SK-N-SH treated with all-trans-retinoic acid at 6 μM for 48 hours (cell line): ENCODE results near the gene PRKAB1.

ENCODE experiments used
- ATAC-seq: fragments of 200-7000 bp; cut with Tn5 transposase; 3 replicates; pipeline ENCODE4 v1.9.1; 2020; ENCODE audit warnings: mild to moderate bottlenecking, moderate library complexity
- ARNTL ChIP-seq: fragments of 450-650 bp; formaldehyde crosslinking; IDR thresholded peaks from 2 replicates; pipeline ENCODE4 v1.5.0; 2020; ENCODE audit warnings: low read depth, mild to moderate bottlenecking, moderate library complexity, borderline replicate concordance
- BACH2 ChIP-seq: fragments of 250-450 bp; sonication (Bioruptor Pico); IDR thresholded peaks from 2 replicates; pipeline ENCODE4 v1.9.0; 2021; ENCODE audit warnings: mild to moderate bottlenecking, borderline replicate concordance
- CSDC2 ChIP-seq: fragments of 250-450 bp; sonication (Bioruptor Pico); IDR thresholded peaks from 2 replicates; pipeline ENCODE4 v1.5.0; 2020; ENCODE audit warnings: mild to moderate bottlenecking, moderate library complexity
- ESRRG ChIP-seq: fragments of 250-450 bp; sonication (Bioruptor Pico); IDR thresholded peaks from 2 replicates; pipeline ENCODE4 v1.6.1; 2021; ENCODE audit warnings: mild to moderate bottlenecking
- GLIS3 ChIP-seq: fragments of 250-450 bp; sonication (Bioruptor Pico); IDR thresholded peaks from 2 replicates; pipeline ENCODE4 v1.5.0; 2020; ENCODE audit warnings: mild to moderate bottlenecking, moderate library complexity
- ISL1 ChIP-seq: fragments of 250-450 bp; sonication (Bioruptor Pico); IDR thresholded peaks from 2 replicates; pipeline ENCODE4 v2.1.2; 2022; ENCODE audit warnings: mild to moderate bottlenecking, moderate library complexity
- OSR1 ChIP-seq: fragments of 250-450 bp; sonication (Bioruptor Pico); IDR thresholded peaks from 2 replicates; pipeline ENCODE4 v1.8.0; 2022; ENCODE audit warnings: moderate library complexity, mild to moderate bottlenecking, inconsistent platforms
- PPARA ChIP-seq: fragments of 250-450 bp; sonication (Bioruptor Pico); IDR thresholded peaks from 2 replicates; pipeline ENCODE4 v1.5.0; 2020; ENCODE audit warnings: mild to moderate bottlenecking, borderline replicate concordance
- RARB ChIP-seq: fragments of 250-450 bp; sonication (Bioruptor Pico); IDR thresholded peaks from 2 replicates; pipeline ENCODE4 v1.8.0; 2021; ENCODE audit warnings: mild to moderate bottlenecking, moderate library complexity
- SNAI2 ChIP-seq: fragments of 250-450 bp; sonication (Bioruptor Pico); IDR thresholded peaks from 2 replicates; pipeline ENCODE4 v1.5.0; 2020; ENCODE audit warnings: mild to moderate bottlenecking, moderate library complexity
- TCF4 ChIP-seq: fragments of 250-450 bp; sonication (Bioruptor Pico); IDR thresholded peaks from 2 replicates; pipeline ENCODE4 v1.8.0; 2021; ENCODE audit warnings: mild to moderate bottlenecking, moderate library complexity, borderline replicate concordance
- TOX ChIP-seq: fragments of 250-450 bp; sonication (Bioruptor Pico); IDR thresholded peaks from 2 replicates; pipeline ENCODE4 v1.8.0; 2021; ENCODE audit warnings: mild to moderate bottlenecking, moderate library complexity, borderline replicate concordance
- TSHZ2 ChIP-seq: fragments of 250-450 bp; sonication (Bioruptor Pico); IDR thresholded peaks from 2 replicates; pipeline ENCODE4 v1.5.0; 2020; ENCODE audit warnings: mild to moderate bottlenecking, moderate library complexity
- ZC3H10 ChIP-seq: fragments of 250-450 bp; sonication (Bioruptor Pico); IDR thresholded peaks from 2 replicates; pipeline ENCODE4 v1.5.1; 2021; ENCODE audit warnings: mild to moderate bottlenecking, moderate library complexity
- ZFP3 ChIP-seq: fragments of 250-450 bp; sonication (Bioruptor Pico); IDR thresholded peaks from 2 replicates; pipeline ENCODE4 v1.5.0; 2020; ENCODE audit warnings: mild to moderate bottlenecking, moderate library complexity
- ZFP30 ChIP-seq: fragments of 450-650 bp; formaldehyde crosslinking; IDR thresholded peaks from 2 replicates; pipeline ENCODE4 v1.5.0; 2022; ENCODE audit warnings: mild to moderate bottlenecking, moderate library complexity
- ZNF70 ChIP-seq: fragments of 450-650 bp; formaldehyde crosslinking; IDR thresholded peaks from 2 replicates; pipeline ENCODE4 v1.5.0; 2020; ENCODE audit warnings: mild to moderate bottlenecking, moderate library complexity
- ZNF8 ChIP-seq: fragments of 450-650 bp; formaldehyde crosslinking; IDR thresholded peaks from 2 replicates; pipeline ENCODE4 v1.5.0; 2020; ENCODE audit warnings: mild to moderate bottlenecking, moderate library complexity
- TF ChIP-seq, protein P1 (sequence below): fragments of 250-450 bp; sonication (Bioruptor Pico); IDR thresholded peaks from 2 replicates; pipeline ENCODE4 v1.5.1; 2021; ENCODE audit warnings: mild to moderate bottlenecking, moderate library complexity
- TF ChIP-seq, protein P2 (sequence below): fragments of 250-450 bp; sonication (Bioruptor Pico); IDR thresholded peaks from 2 replicates; pipeline ENCODE4 v1.8.0; 2020; ENCODE audit warnings: mild to moderate bottlenecking, moderate library complexity, borderline replicate concordance

Gene PRKAB1

GRCh38 chr12:119630223-119630780 lies 37.6 kb upstream of the PRKAB1 start:
- TF ChIP-seq ARNTL (CRISPR knock-in tag) (no peak), RARB (no peak), PPARA (CRISPR knock-in tag) (no peak)
- no peak for ATAC-seq

GRCh38 chr12:119630962-119631550 lies 36.9 kb upstream of the PRKAB1 start:
- no peak for ATAC-seq
- TF ChIP-seq TCF4 (CRISPR knock-in tag) (no peak), ESRRG (CRISPR knock-in tag) (no peak), RARB (no peak), TSHZ2 (CRISPR knock-in tag) (no peak), ZNF70 (CRISPR knock-in tag) (no peak), ZC3H10 (CRISPR knock-in tag) (no peak), BACH2 (CRISPR knock-in tag) (no peak), ZFP3 (CRISPR knock-in tag) (no peak), GLIS3 (CRISPR knock-in tag) (no peak)
- TF ChIP-seq, protein P1, sequence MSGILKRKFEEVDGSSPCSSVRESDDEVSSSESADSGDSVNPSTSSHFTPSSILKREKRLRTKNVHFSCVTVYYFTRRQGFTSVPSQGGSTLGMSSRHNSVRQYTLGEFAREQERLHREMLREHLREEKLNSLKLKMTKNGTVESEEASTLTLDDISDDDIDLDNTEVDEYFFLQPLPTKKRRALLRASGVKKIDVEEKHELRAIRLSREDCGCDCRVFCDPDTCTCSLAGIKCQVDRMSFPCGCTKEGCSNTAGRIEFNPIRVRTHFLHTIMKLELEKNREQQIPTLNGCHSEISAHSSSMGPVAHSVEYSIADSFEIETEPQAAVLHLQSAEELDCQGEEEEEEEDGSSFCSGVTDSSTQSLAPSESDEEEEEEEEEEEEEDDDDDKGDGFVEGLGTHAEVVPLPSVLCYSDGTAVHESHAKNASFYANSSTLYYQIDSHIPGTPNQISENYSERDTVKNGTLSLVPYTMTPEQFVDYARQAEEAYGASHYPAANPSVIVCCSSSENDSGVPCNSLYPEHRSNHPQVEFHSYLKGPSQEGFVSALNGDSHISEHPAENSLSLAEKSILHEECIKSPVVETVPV (CRISPR knock-in tag): no peak
- TF ChIP-seq, protein P2, sequence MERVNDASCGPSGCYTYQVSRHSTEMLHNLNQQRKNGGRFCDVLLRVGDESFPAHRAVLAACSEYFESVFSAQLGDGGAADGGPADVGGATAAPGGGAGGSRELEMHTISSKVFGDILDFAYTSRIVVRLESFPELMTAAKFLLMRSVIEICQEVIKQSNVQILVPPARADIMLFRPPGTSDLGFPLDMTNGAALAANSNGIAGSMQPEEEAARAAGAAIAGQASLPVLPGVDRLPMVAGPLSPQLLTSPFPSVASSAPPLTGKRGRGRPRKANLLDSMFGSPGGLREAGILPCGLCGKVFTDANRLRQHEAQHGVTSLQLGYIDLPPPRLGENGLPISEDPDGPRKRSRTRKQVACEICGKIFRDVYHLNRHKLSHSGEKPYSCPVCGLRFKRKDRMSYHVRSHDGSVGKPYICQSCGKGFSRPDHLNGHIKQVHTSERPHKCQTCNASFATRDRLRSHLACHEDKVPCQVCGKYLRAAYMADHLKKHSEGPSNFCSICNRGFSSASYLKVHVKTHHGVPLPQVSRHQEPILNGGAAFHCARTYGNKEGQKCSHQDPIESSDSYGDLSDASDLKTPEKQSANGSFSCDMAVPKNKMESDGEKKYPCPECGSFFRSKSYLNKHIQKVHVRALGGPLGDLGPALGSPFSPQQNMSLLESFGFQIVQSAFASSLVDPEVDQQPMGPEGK (CRISPR knock-in tag): no peak

- TF ChIP-seq ISL1 (CRISPR knock-in tag): no peak
- no peak for TF ChIP-seq SNAI2 (CRISPR knock-in tag)
- TF ChIP-seq ZFP3 (CRISPR knock-in tag): no peak
- no peak for TF ChIP-seq ZNF70 (CRISPR knock-in tag)
- TF ChIP-seq ZC3H10 (CRISPR knock-in tag): no peak
- TF ChIP-seq, protein P1 (CRISPR knock-in tag): no peak
- no peak for TF ChIP-seq TOX (CRISPR knock-in tag)
- no peak for ATAC-seq
Measured at GRCh38 chr12:119631930-119632678, 35.8 kb upstream of the PRKAB1 start.

DNA sequence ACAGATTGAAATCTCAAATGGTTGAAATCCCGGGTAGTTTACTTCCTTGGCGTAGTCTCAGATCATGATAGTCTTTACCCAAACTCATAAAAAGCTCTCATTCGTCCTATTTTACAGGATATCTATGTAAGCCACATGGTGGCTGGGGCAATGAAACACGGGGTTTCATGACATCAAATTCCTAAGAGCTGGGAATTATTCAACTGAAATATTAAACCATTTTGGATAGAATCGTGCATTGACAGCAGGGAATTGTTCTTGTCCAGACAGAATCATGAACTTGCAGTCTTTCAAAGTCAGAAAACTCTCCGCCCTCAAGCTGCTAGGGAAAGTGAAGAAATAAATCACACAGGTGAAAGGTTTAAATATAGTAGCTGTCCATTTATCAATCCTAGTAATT lies 33.2 kb upstream of the PRKAB1 start:
- ATAC-seq: no peak
- TF ChIP-seq TCF4 (CRISPR knock-in tag) (no peak), TSHZ2 (CRISPR knock-in tag) (no peak), OSR1 (CRISPR knock-in tag) (no peak), TOX (CRISPR knock-in tag) (no peak), ISL1 (CRISPR knock-in tag) (no peak), ZC3H10 (CRISPR knock-in tag) (no peak), SNAI2 (CRISPR knock-in tag) (no peak), ZNF8 (CRISPR knock-in tag) (no peak), ZFP3 (CRISPR knock-in tag) (no peak), ZFP30 (CRISPR knock-in tag) (no peak), ARNTL (CRISPR knock-in tag) (no peak), CSDC2 (CRISPR knock-in tag) (no peak), ZNF70 (CRISPR knock-in tag) (no peak)
- TF ChIP-seq, protein P2 (CRISPR knock-in tag): no peak
